OCI-LY7 (cell line): Measurements from ENCODE around the gene HPSE.

Experiments used
- EZH2phosphoT487 ChIP-seq: fragments of 200-600 bp; sonication (generic); IDR thresholded peaks from 2 replicates; pipeline ENCODE4 v1.6.1; 2018; ENCODE audit warnings: low read depth, borderline replicate concordance, mild to moderate bottlenecking, mixed run types, antibody characterized with exemption, low read length, moderate library complexity, mixed read lengths
- TF ChIP-seq, protein P1 (sequence below): fragments of 200-600 bp; sonication (generic); conservative IDR thresholded peaks from 2 replicates; pipeline ENCODE4 v1.5.1; 2014; ENCODE audit warnings: mild to moderate bottlenecking, antibody characterized with exemption, low read length, moderate library complexity, mixed read lengths

DNA sequence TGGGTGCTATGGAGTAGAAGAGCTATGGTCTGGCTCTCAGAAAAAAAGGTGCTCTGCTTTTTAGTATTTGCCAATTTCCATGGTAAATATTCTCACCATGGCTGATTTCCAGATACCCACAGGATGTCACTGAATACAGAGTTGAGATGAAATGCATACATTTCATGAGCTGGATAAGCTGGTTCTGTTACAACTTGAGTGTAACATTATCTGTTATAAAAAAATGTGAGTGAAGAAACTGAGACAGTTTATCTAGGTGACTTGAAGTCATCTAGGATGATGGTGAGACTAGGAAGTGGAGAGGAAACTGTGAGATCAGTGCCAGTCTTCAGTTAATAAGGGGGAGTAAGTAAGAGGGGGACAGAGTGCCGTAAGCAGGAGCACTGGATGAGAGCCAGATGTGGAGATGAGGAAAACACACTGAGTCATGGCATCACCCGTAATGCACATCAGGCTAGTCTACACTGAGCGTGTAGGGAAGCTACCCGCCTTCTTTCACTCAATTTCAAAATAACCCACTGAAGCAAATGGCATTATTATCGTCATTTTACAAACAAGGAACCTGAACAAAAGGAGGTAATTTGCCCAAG is 5.0 kb downstream of the HPSE start:
- TF ChIP-seq, protein P1, sequence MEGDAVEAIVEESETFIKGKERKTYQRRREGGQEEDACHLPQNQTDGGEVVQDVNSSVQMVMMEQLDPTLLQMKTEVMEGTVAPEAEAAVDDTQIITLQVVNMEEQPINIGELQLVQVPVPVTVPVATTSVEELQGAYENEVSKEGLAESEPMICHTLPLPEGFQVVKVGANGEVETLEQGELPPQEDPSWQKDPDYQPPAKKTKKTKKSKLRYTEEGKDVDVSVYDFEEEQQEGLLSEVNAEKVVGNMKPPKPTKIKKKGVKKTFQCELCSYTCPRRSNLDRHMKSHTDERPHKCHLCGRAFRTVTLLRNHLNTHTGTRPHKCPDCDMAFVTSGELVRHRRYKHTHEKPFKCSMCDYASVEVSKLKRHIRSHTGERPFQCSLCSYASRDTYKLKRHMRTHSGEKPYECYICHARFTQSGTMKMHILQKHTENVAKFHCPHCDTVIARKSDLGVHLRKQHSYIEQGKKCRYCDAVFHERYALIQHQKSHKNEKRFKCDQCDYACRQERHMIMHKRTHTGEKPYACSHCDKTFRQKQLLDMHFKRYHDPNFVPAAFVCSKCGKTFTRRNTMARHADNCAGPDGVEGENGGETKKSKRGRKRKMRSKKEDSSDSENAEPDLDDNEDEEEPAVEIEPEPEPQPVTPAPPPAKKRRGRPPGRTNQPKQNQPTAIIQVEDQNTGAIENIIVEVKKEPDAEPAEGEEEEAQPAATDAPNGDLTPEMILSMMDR = no peak
- TF ChIP-seq EZH2phosphoT487 = no peak
